GM12878 (cell line): ENCODE measurements around the gene SPATC1L. TPM values are rescaled to one million over a fixed set of nuclear protein-coding genes. Genes with fewer than 3 reads are reported as not detected.

ENCODE experiments used
- ATAC-seq: fragments of 200-7000 bp; cut with Tn5 transposase; 3 replicates; pipeline ENCODE4 v1.9.1; 2020; ENCODE audit warnings: mild to moderate bottlenecking, moderate library complexity
- BruUV-seq: library from RNA; stranded (reverse); fragments of 400-500 nt; replicated peaks from 2 replicates; lab custom pipeline; 2021; lab: Mats Ljungman, UMichigan
- CTCF ChIA-PET: fragments of 300-600 bp; sonication (Branson Sonifier 250); formaldehyde crosslinking; extraction: SDS; loops from one replicate; lab custom pipeline; 2021; ENCODE audit warnings: inconsistent platforms; lab: Yijun Ruan, JAX
- POLR2A ChIA-PET: fragments of 350-600 bp; formaldehyde crosslinking; extraction: SDS; loops from one replicate; lab custom pipeline; 2021; ENCODE audit warnings: inconsistent platforms; lab: Charles Lee
- RAD21 ChIA-PET: fragments of 300-600 bp; sonication (Branson Sonifier 250); formaldehyde crosslinking; loops from one replicate; lab custom pipeline; 2023; ENCODE audit warnings: antibody characterized with exemption; ENCODE audit not compliant: unreplicated experiment; lab: Charles Lee
- SMC1A ChIA-PET: fragments of 300-600 bp; sonication (Branson Sonifier 250); formaldehyde crosslinking; loops from one replicate; lab custom pipeline; 2023; ENCODE audit not compliant: unreplicated experiment, uncharacterized antibody; lab: Charles Lee
- DNase-seq: peaks from one replicate; pipeline ENCODE4 v3.0.0-alpha.2; 2011; ENCODE audit warnings: low read depth, low spot score
- FAIRE-seq: peaks from 3 replicates; lab custom pipeline; 2011; peaks lifted over from hg19 to GRCh38; lab: Jason Lieb, UNC
- H2AFZ ChIP-seq: 2 replicates; pipeline ENCODE4 v1.6.0; 2011; ENCODE audit warnings: low read depth, low read length, control low read depth; ENCODE audit not compliant: control insufficient read depth
- H3K27ac ChIP-seq: 2 replicates; pipeline ENCODE4 v1.5.1; 2011; ENCODE audit warnings: control low read depth; ENCODE audit not compliant: control insufficient read depth, insufficient read depth
- H3K27me3 ChIP-seq, 2 experiments: replicated peaks in 1 of 2; 2 replicates each; pipeline versions ENCODE4 v1.6.0 to v1.6.1; 2011; ENCODE audit warnings: low read length in 1 of 2; ENCODE audit not compliant: control insufficient read depth in 2 of 2, insufficient read depth in 2 of 2
- H3K36me3 ChIP-seq, 2 experiments: 2 replicates each; pipeline ENCODE4 v1.5.1; 2011; ENCODE audit warnings: low read length in 1 of 2; ENCODE audit not compliant: control insufficient read depth in 2 of 2, insufficient read depth in 2 of 2
- H3K4me1 ChIP-seq: 2 replicates; pipeline ENCODE4 v1.6.1; 2011; ENCODE audit warnings: mild to moderate bottlenecking, low read length, moderate library complexity, mixed read lengths; ENCODE audit not compliant: control insufficient read depth, insufficient read depth
- H3K4me2 ChIP-seq: 2 replicates; pipeline ENCODE4 v1.6.0; 2011; ENCODE audit warnings: control low read depth; ENCODE audit not compliant: control insufficient read depth, insufficient read depth
- H3K4me3 ChIP-seq: fragments of 200-600 bp; sonication (generic); 2 replicates; pipeline ENCODE4 v1.5.1; 2016
- H3K79me2 ChIP-seq: 2 replicates; pipeline ENCODE4 v1.6.0; 2011; ENCODE audit warnings: low read length; ENCODE audit not compliant: control insufficient read depth, insufficient read depth
- H3K9ac ChIP-seq: 2 replicates; pipeline ENCODE4 v1.8.0; 2011; ENCODE audit warnings: low read length, control low read depth, mixed read lengths; ENCODE audit not compliant: control insufficient read depth, insufficient read depth
- H3K9me3 ChIP-seq: replicated peaks from 3 replicates; pipeline ENCODE4 v1.5.1; 2011; ENCODE audit warnings: mild to moderate bottlenecking, low read length; ENCODE audit not compliant: control insufficient read depth, insufficient read depth
- H4K20me1 ChIP-seq: 2 replicates; pipeline ENCODE4 v1.6.0; 2011; ENCODE audit not compliant: control insufficient read depth, insufficient read depth
- IRF3 ChIP-seq: fragments of 450-650 bp; IDR thresholded peaks from 2 replicates; pipeline ENCODE4 v1.6.1; 2014; ENCODE audit warnings: mild to moderate bottlenecking
- IRF4 ChIP-seq: IDR thresholded peaks from 2 replicates; pipeline ENCODE4 v1.6.1; 2011; ENCODE audit warnings: low read depth, low read length
- JUNB ChIP-seq: IDR thresholded peaks from 2 replicates; pipeline ENCODE4 v1.6.1; 2016; ENCODE audit warnings: antibody characterized with exemption, mild to moderate bottlenecking
- LARP7 ChIP-seq: fragments of 450-650 bp; IDR thresholded peaks from 2 replicates; pipeline ENCODE4 v1.6.1; 2017; ENCODE audit warnings: mild to moderate bottlenecking
- MEF2A ChIP-seq: IDR thresholded peaks from 2 replicates; pipeline ENCODE4 v1.6.1; 2011; ENCODE audit warnings: low read depth, mild to moderate bottlenecking, low read length, moderate library complexity; ENCODE audit not compliant: insufficient read depth
- PAX5 ChIP-seq: IDR thresholded peaks from 2 replicates; pipeline ENCODE4 v1.6.1; 2011; ENCODE audit warnings: low read depth, low read length, borderline replicate concordance
- POLR2A ChIP-seq: IDR thresholded peaks from 2 replicates; pipeline ENCODE4 v1.6.1; 2011; ENCODE audit warnings: low read depth, mild to moderate bottlenecking, low read length
- RUNX3 ChIP-seq: IDR thresholded peaks from 2 replicates; pipeline ENCODE4 v1.6.1; 2012; ENCODE audit warnings: low read length, inconsistent platforms
- SREBF2 ChIP-seq: IDR thresholded peaks from 2 replicates; pipeline ENCODE4 v1.6.1; 2012; ENCODE audit warnings: mild to moderate bottlenecking, low read length
- TAF1 ChIP-seq: IDR thresholded peaks from 2 replicates; pipeline ENCODE4 v1.6.1; 2011; ENCODE audit warnings: mild to moderate bottlenecking, low read depth, low read length, borderline replicate concordance
- ZNF622 ChIP-seq: fragments of 450-650 bp; IDR thresholded peaks from 2 replicates; pipeline ENCODE4 v1.6.1; 2017; ENCODE audit warnings: mild to moderate bottlenecking, inconsistent platforms
- ZSCAN29 ChIP-seq: fragments of 450-650 bp; IDR thresholded peaks from 2 replicates; pipeline ENCODE4 v1.6.1; 2017; ENCODE audit warnings: mild to moderate bottlenecking, moderate library complexity
- WGBS: methylation state at CpG from one replicate; pipeline ENCODE4 v1.1.6; 2016; ENCODE audit warnings: low lambda C conversion rate; ENCODE audit not compliant: insufficient replicate concordance, insufficient coverage; ENCODE audit errors: missing lambda C conversion rate; 5-methylcytosine and 5-hydroxymethylcytosine counted together
- in situ Hi-C: fragments of 300-500 bp; cut with MboI; formaldehyde crosslinking; loops from 9 replicates; pipeline ENCODE4 v1.14.3; 2018; ENCODE audit warnings: mixed read lengths
- intact Hi-C: fragments of 100-400 bp; cut with micrococcal nuclease; formaldehyde crosslinking; loops from one replicate; pipeline ENCODE4 v1.14.2; 2022; ENCODE audit not compliant: unreplicated experiment
- polyA plus RNA-seq, 11 experiments: library from polyadenylated mRNA; depleted of rRNA in 4 of 11; unstranded in 6 of 11; stranded (reverse) in 5 of 11; fragments of >200 nt; fragmentation: Nextera tagmentation in 4 of 11; fragmentation: Illumina TruSeq in 1 of 11; extraction: Ambion mirVana in 4 of 11; extraction: Trizol in 1 of 11; gene quantifications; 1 replicate in 1 of 11; 2 replicates in 10 of 11; pipeline versions ENCODE4 v1.2.1 to v1.2.3, GENCODE V29; 2011 to 2016; ENCODE audit warnings: inconsistent platforms in 2 of 11, missing spikeins in 2 of 11, low read depth in 1 of 11
- total RNA-seq, 4 experiments: library from RNA; depleted of rRNA in 3 of 4; stranded (reverse); fragments of >200 nt in 3 of 4; fragmentation: Illumina TruSeq in 1 of 4; extraction: Trizol in 1 of 4; gene quantifications; 2 replicates each; pipeline versions ENCODE4 v1.2.1 to v1.2.3, GENCODE V29; 2013 to 2021
- TF ChIP-seq, protein P1 (sequence below): IDR thresholded peaks from 2 replicates; pipeline ENCODE4 v1.6.1; 2012; ENCODE audit warnings: low read length, inconsistent platforms

The SPATC1L gene
- total and polyA plus RNA-seq, 10 of the 15 experiments (the other 5 are each of a cell fraction or from before 2014, with no cell fraction given), result 1.4 to 16.0 (median 7.0) TPM; not detected in 2

DNA sequence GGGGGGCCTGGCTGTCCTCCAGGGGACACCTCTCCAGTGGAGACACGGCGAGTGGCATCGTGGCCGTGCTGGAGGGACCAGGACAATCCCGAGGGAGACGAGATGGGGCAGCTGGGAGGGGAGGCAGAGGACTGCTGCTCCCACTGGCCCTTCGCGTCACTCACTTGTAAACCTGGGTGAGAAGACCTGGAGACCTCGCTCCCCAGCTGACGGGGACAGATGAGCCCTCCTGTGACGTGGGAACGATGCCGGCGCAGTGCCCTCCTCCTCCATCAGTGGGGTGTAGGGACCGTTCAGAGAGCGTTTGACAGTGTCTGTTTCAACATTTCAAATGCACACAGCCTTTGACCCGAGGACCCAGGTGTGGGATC, 4.6 kb downstream of the SPATC1L start:
- CTCF ChIA-PET, result no interaction called here
- no peak overlapping the region for H3K4me2 ChIP-seq
- no peaks in the 10 kb centered on the region for H3K79me2 ChIP-seq

More for the DNA sequence above, 4.6 kb downstream of the SPATC1L start:
- no peak overlapping the region for H3K27ac ChIP-seq
- intact Hi-C loops (no loop called here), in situ Hi-C loops (no loop called here)
- no TSS peak for BruUV-seq
- DNase-seq, result no peak
- peaks cover 2% of the 10 kb centered on the region; the same call in 1 of the 3 replicates for H3K9me3 ChIP-seq
- RAD21 ChIA-PET, result no interaction called here
- no peak for FAIRE-seq
- H4K20me1 ChIP-seq, result no peaks in the 10 kb centered on the region
- WGBS, result 86% methylated on average over 17 of the region's 17 CpGs
- no peak overlapping the region for H3K9ac ChIP-seq
- H3K27me3 ChIP-seq, result no peaks in the 10 kb centered on the region
- ATAC-seq, result no peak
- H3K4me3 ChIP-seq, result no peak overlapping the region
- no peaks in the 10 kb centered on the region for H3K36me3 ChIP-seq
- no peak overlapping the region for H2AFZ ChIP-seq
- no peaks in the 10 kb centered on the region; the same call in 1 of the 2 replicates for H3K4me1 ChIP-seq
- POLR2A ChIA-PET, result no interaction called here
- TF ChIP-seq ZSCAN29, result no peak
- TF ChIP-seq, protein P1, sequence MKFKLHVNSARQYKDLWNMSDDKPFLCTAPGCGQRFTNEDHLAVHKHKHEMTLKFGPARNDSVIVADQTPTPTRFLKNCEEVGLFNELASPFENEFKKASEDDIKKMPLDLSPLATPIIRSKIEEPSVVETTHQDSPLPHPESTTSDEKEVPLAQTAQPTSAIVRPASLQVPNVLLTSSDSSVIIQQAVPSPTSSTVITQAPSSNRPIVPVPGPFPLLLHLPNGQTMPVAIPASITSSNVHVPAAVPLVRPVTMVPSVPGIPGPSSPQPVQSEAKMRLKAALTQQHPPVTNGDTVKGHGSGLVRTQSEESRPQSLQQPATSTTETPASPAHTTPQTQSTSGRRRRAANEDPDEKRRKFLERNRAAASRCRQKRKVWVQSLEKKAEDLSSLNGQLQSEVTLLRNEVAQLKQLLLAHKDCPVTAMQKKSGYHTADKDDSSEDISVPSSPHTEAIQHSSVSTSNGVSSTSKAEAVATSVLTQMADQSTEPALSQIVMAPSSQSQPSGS, result no peak
- no peak for TF ChIP-seq IRF3
- TF ChIP-seq ZNF622, result no peak
- TF ChIP-seq LARP7, result no peak
- TF ChIP-seq TAF1, result no peak
- TF ChIP-seq JUNB, result no peak
- TF ChIP-seq POLR2A, result no peak
- no peak for TF ChIP-seq IRF4
- no peak for TF ChIP-seq MEF2A
- no peak for TF ChIP-seq PAX5
- no peak for TF ChIP-seq SREBF2
- TF ChIP-seq RUNX3, result no peak
- SMC1A ChIA-PET, result no interaction called here
